CD4-positive, CD25-positive, alpha-beta regulatory T cell (primary cell): Measurements from ENCODE around the gene CSRNP2. TPM values are rescaled to one million over a fixed set of nuclear protein-coding genes. Genes with fewer than 3 reads are reported as not detected.
A peak's percentile ranks its signal among the peaks of the same experiment; 100 is the strongest.

Experiments used
- ATAC-seq, 2 donors: fragments of 150-1000 bp; cut with Tn5 transposase; one replicate each; pipeline ENCODE4 v1.10.0; 2021; ENCODE audit warnings: low read depth in 2 of 2, moderate number of reproducible peaks in 2 of 2, moderate library complexity in 1 of 2
- DNase-seq, 3 donors: peaks; one replicate each; pipeline versions ENCODE4 v3.0.0 to v3.0.0-alpha.2; 2012 to 2022; ENCODE audit warnings: mixed read lengths in 1 of 3
- H3K27ac ChIP-seq: one replicate; pipeline ENCODE4 v1.7.0; 2013; ENCODE audit warnings: mild to moderate bottlenecking, low read length; ENCODE audit not compliant: insufficient read depth, poor library complexity, severe bottlenecking
- H3K27me3 ChIP-seq: one replicate; pipeline ENCODE4 v1.7.0; 2013; ENCODE audit warnings: low read length; ENCODE audit not compliant: control insufficient read depth, insufficient read depth
- H3K36me3 ChIP-seq: one replicate; pipeline ENCODE4 v1.7.0; 2013; ENCODE audit warnings: mild to moderate bottlenecking, low read length, moderate library complexity; ENCODE audit not compliant: control insufficient read depth, insufficient read depth
- H3K4me1 ChIP-seq: 2 replicates; pipeline ENCODE4 v1.7.0; 2013; ENCODE audit warnings: mild to moderate bottlenecking, low read length; ENCODE audit not compliant: insufficient read depth, control insufficient read depth, poor library complexity, severe bottlenecking
- H3K4me3 ChIP-seq: one replicate; pipeline ENCODE4 v1.7.0; 2013; ENCODE audit warnings: low read depth, mild to moderate bottlenecking, low read length, moderate library complexity
- H3K9me3 ChIP-seq, 2 experiments: 1 replicate in 1 of 2; 2 replicates in 1 of 2; pipeline ENCODE4 v1.7.0; 2013; ENCODE audit warnings: low read length in 2 of 2, mild to moderate bottlenecking in 1 of 2, moderate library complexity in 1 of 2; ENCODE audit not compliant: control insufficient read depth in 2 of 2
- H3K27ac Mint-ChIP-seq, 3 donors: one replicate each; pipeline ENCODE4 v1.8.0; 2020 to 2022; ENCODE audit warnings: mild to moderate bottlenecking in 3 of 3, mixed read lengths in 3 of 3, moderate library complexity in 2 of 3
- H3K27me3 Mint-ChIP-seq: one replicate; pipeline ENCODE4 v1.8.0; 2022; ENCODE audit warnings: mild to moderate bottlenecking, mixed read lengths
- H3K36me3 Mint-ChIP-seq: one replicate; pipeline ENCODE4 v1.8.0; 2020; ENCODE audit warnings: mixed read lengths
- H3K4me1 Mint-ChIP-seq, 4 donors: one replicate each; pipeline ENCODE4 v1.8.0; 2020 to 2022; ENCODE audit warnings: mixed read lengths in 4 of 4, mild to moderate bottlenecking in 1 of 4
- H3K4me3 Mint-ChIP-seq, 4 donors: one replicate each; pipeline ENCODE4 v1.8.0; 2020 to 2022; ENCODE audit warnings: mild to moderate bottlenecking in 4 of 4, mixed read lengths in 4 of 4, moderate library complexity in 3 of 4
- H3K9me3 Mint-ChIP-seq, 7 donors: one replicate each; pipeline ENCODE4 v1.8.0; 2020 to 2022; ENCODE audit warnings: mixed read lengths in 7 of 7, mild to moderate bottlenecking in 3 of 7, moderate library complexity in 2 of 7
- polyA plus RNA-seq, 4 donors: library from polyadenylated mRNA; unstranded; fragments of 300-500 nt; fragmentation: Illumina TruSeq; gene quantifications; one replicate each; pipeline ENCODE4 v1.2.3, GENCODE V29; 2021
- total RNA-seq: library from RNA; stranded (reverse); gene quantifications from one replicate; pipeline ENCODE4 v1.2.3, GENCODE V29; 2022

Gene CSRNP2
- total and polyA plus RNA-seq, 5 donors from 2014 or later = 1.7 to 32.8 (median 4.5) TPM

- H3K36me3 Mint-ChIP-seq = peaks cover 49% of the 10 kb centered on the region
- peak overlapping the region; percentile 11 to 39 (median 32) for H3K27ac Mint-ChIP-seq
- peaks cover 0 to 2% (median 0%) of the 10 kb centered on the region in 4 donors for H3K4me1 Mint-ChIP-seq
- Histone ChIP-seq H3K9me3 (no peaks in the 10 kb centered on the region), H3K27me3 (no peaks in the 10 kb centered on the region), H3K27ac (no peak overlapping the region), H3K4me1 (no peaks in the 10 kb centered on the region), H3K36me3 (peaks cover 83% of the 10 kb centered on the region), H3K4me3 (no peak overlapping the region)
- no peaks in the 10 kb centered on the region for H3K27me3 Mint-ChIP-seq
- H3K9me3 Mint-ChIP-seq = peaks cover 0 to 3% (median 0%) of the 10 kb centered on the region in 7 donors
- DNase-seq = no peak
- no peak overlapping the region for H3K4me3 Mint-ChIP-seq
- ATAC-seq = no peak
Observed at GRCh38 chr12:51062631-51063397, 20.6 kb downstream of the CSRNP2 start.

- H3K27me3 ChIP-seq = no peaks in the 10 kb centered on the region
- H3K27me3 Mint-ChIP-seq = no peaks in the 10 kb centered on the region
- ATAC-seq = peak in 1 of 2 donors; percentile 28
- H3K36me3 Mint-ChIP-seq = peaks cover 52% of the 10 kb centered on the region
- no peak for DNase-seq
- H3K27ac Mint-ChIP-seq = peak overlapping the region in 2 of 3 donors; percentile 21 to 32
- H3K36me3 ChIP-seq = peaks cover 72% of the 10 kb centered on the region
- H3K4me1 Mint-ChIP-seq = peaks cover 0 to 2% (median 0%) of the 10 kb centered on the region in 4 donors
- H3K9me3 Mint-ChIP-seq = no peaks in the 10 kb centered on the region
- no peaks in the 10 kb centered on the region for H3K4me1 ChIP-seq
- no peaks in the 10 kb centered on the region for H3K9me3 ChIP-seq
- no peak overlapping the region for H3K4me3 Mint-ChIP-seq
- H3K27ac ChIP-seq = no peak overlapping the region
- no peak overlapping the region for H3K4me3 ChIP-seq
Observed at GRCh38 chr12:51059086-51059485, 24.3 kb downstream of the CSRNP2 start.

- DNase-seq = no peak
- Histone ChIP-seq H3K9me3 (no peaks in the 10 kb centered on the region), H3K36me3 (peaks cover 68% of the 10 kb centered on the region), H3K4me3 (no peak overlapping the region), H3K4me1 (no peaks in the 10 kb centered on the region), H3K27me3 (no peaks in the 10 kb centered on the region), H3K27ac (no peak overlapping the region)
- Mint-ChIP-seq H3K36me3 (peaks cover 50% of the 10 kb centered on the region), H3K27me3 (no peaks in the 10 kb centered on the region), H3K4me1 (peaks cover 0 to 9% (median 6%) of the 10 kb centered on the region in 4 donors), H3K4me3 (no peak overlapping the region), H3K27ac (peak overlapping the region in 1 of 3 donors; percentile 15), H3K9me3 (no peaks in the 10 kb centered on the region)
- no peak for ATAC-seq
Observed at GRCh38 chr12:51056242-51056641, 27.2 kb downstream of the CSRNP2 start.

GRCh38 chr12:51055060-51055459 lies 28.3 kb downstream of the CSRNP2 start:
- H3K27me3 ChIP-seq = no peaks in the 10 kb centered on the region
- Mint-ChIP-seq H3K27me3 (no peaks in the 10 kb centered on the region), H3K4me1 (peaks cover 0 to 9% (median 6%) of the 10 kb centered on the region in 4 donors), H3K27ac (peak overlapping the region in 1 of 3 donors; percentile 14), H3K9me3 (no peaks in the 10 kb centered on the region), H3K36me3 (peaks cover 45% of the 10 kb centered on the region), H3K4me3 (no peak overlapping the region)
- no peak for DNase-seq
- no peak for ATAC-seq
- no peak overlapping the region for H3K4me3 ChIP-seq
- H3K9me3 ChIP-seq = no peaks in the 10 kb centered on the region
- no peaks in the 10 kb centered on the region for H3K4me1 ChIP-seq
- peaks cover 59% of the 10 kb centered on the region for H3K36me3 ChIP-seq
- H3K27ac ChIP-seq = no peak overlapping the region

- no peak for DNase-seq
- Mint-ChIP-seq H3K27me3 (peaks cover 6% of the 10 kb centered on the region), H3K4me3 (peak overlapping the region in 1 of 4 donors; percentile 30), H3K9me3 (no peaks in the 10 kb centered on the region), H3K4me1 (peaks cover 14 to 37% (median 29%) of the 10 kb centered on the region in 4 donors), H3K27ac (peak overlapping the region in 1 of 3 donors; percentile 84), H3K36me3 (peaks cover 30% of the 10 kb centered on the region)
- Histone ChIP-seq H3K4me1 (peaks cover 24% of the 10 kb centered on the region), H3K27ac (no peak overlapping the region), H3K9me3 (no peaks in the 10 kb centered on the region), H3K4me3 (no peak overlapping the region), H3K36me3 (peaks cover 38% of the 10 kb centered on the region), H3K27me3 (no peaks in the 10 kb centered on the region)
- no peak for ATAC-seq
Observed at GRCh38 chr12:51051787-51052186, 31.6 kb downstream of the CSRNP2 start.

- Histone ChIP-seq H3K4me1 (peaks cover 25% of the 10 kb centered on the region), H3K27ac (peak overlapping the region; percentile 94), H3K36me3 (peaks cover 22% of the 10 kb centered on the region), H3K9me3 (no peaks in the 10 kb centered on the region), H3K27me3 (no peaks in the 10 kb centered on the region), H3K4me3 (peak overlapping the region; percentile 88)
- Mint-ChIP-seq H3K4me1 (peaks cover 16 to 41% (median 32%) of the 10 kb centered on the region in 4 donors), H3K4me3 (peak overlapping the region; percentile 90 to 98 (median 95)), H3K9me3 (no peaks in the 10 kb centered on the region), H3K36me3 (peaks cover 20% of the 10 kb centered on the region), H3K27me3 (peaks cover 6% of the 10 kb centered on the region), H3K27ac (peak overlapping the region in 2 of 3 donors; percentile 97 to 99)
- DNase-seq = no peak
- no peak for ATAC-seq
Observed at GRCh38 chr12:51049525-51049924, 33.9 kb downstream of the CSRNP2 start.

- Histone ChIP-seq H3K4me3 (peak overlapping the region; percentile 88), H3K27ac (peak overlapping the region; percentile 94), H3K36me3 (peaks cover 15% of the 10 kb centered on the region), H3K4me1 (peaks cover 25% of the 10 kb centered on the region), H3K27me3 (no peaks in the 10 kb centered on the region), H3K9me3 (no peaks in the 10 kb centered on the region)
- ATAC-seq (no peak), DNase-seq (peak in 2 of 3 donors; percentile 8 to 21)
- H3K36me3 Mint-ChIP-seq = peaks cover 12% of the 10 kb centered on the region
- H3K4me1 Mint-ChIP-seq = peaks cover 16 to 41% (median 32%) of the 10 kb centered on the region in 4 donors
- H3K4me3 Mint-ChIP-seq = peak overlapping the region; percentile 90 to 98 (median 95)
- H3K27ac Mint-ChIP-seq = peak overlapping the region; percentile 97 to 99 (median 97)
- peaks cover 6% of the 10 kb centered on the region for H3K27me3 Mint-ChIP-seq
- no peaks in the 10 kb centered on the region for H3K9me3 Mint-ChIP-seq
Observed at GRCh38 chr12:51048661-51049251, 34.6 kb downstream of the CSRNP2 start.
